K562 (cell line): ENCODE measurements around the gene SRP9. TPM values are rescaled to one million over a fixed set of nuclear protein-coding genes. Genes with fewer than 3 reads are reported as not detected.

Experiments
- ATAC-seq: fragments of 200-7000 bp; cut with Tn5 transposase; 3 replicates; pipeline ENCODE4 v1.9.1; 2020; ENCODE audit warnings: moderate library complexity
- BruUV-seq: library from RNA; stranded (reverse); fragments of 400-500 nt; replicated peaks from 2 replicates; lab custom pipeline; 2021; lab: Mats Ljungman, UMichigan
- CTCF ChIA-PET: fragments of 300-600 bp; formaldehyde crosslinking; extraction: SDS; loops from one replicate; lab custom pipeline; 2021; ENCODE audit warnings: low intra/inter-chr PET ratio; lab: Yijun Ruan, JAX
- POLR2A ChIA-PET: fragments of 300-600, 350-650 bp; sonication (Branson Sonifier 250); formaldehyde crosslinking; extraction: SDS; loops from one replicate; lab custom pipeline; 2021; ENCODE audit warnings: antibody characterized with exemption, inconsistent platforms; lab: Yijun Ruan, JAX
- DNase-seq, 4 experiments: peaks; one replicate each; pipeline versions ENCODE4 v3.0.0 to v3.0.0-alpha.2; 2011 to 2018; ENCODE audit warnings: low spot score in 3 of 4, mixed read lengths in 3 of 4; ENCODE audit errors: extremely low read depth in 1 of 4
- FAIRE-seq: peaks from 2 replicates; lab custom pipeline; 2011; peaks lifted over from hg19 to GRCh38; lab: Jason Lieb, UNC
- H2AFZ ChIP-seq: 2 replicates; pipeline ENCODE4 v1.6.0; 2011; ENCODE audit warnings: low read depth, low read length, control low read depth, inconsistent platforms
- H3K27ac ChIP-seq: fragments of 200-600 bp; 3 replicates; pipeline ENCODE4 v1.8.0; 2011; ENCODE audit warnings: low read depth, mild to moderate bottlenecking, control low read depth, inconsistent platforms, low read length, moderate library complexity, mixed read lengths; ENCODE audit errors: extremely low read depth
- H3K27me3 ChIP-seq, 2 experiments: fragments of 300-600 bp in 1 of 2; 2 replicates in 1 of 2; 3 replicates in 1 of 2; pipeline versions ENCODE4 v1.6.0 to v1.8.0; 2011; ENCODE audit warnings: inconsistent platforms in 2 of 2, low read length in 2 of 2, mild to moderate bottlenecking in 1 of 2, mixed read lengths in 1 of 2, moderate library complexity in 1 of 2; ENCODE audit not compliant: control insufficient read depth in 2 of 2, insufficient read depth in 2 of 2
- H3K36me3 ChIP-seq: fragments of 300-600 bp; 3 replicates; pipeline ENCODE4 v1.8.0; 2011; ENCODE audit warnings: mild to moderate bottlenecking, low read length, inconsistent platforms; ENCODE audit not compliant: control insufficient read depth, insufficient read depth
- H3K4me1 ChIP-seq, 2 experiments: fragments of 200-600 bp in 1 of 2; replicated peaks in 1 of 2; 2 replicates in 1 of 2; 3 replicates in 1 of 2; pipeline versions ENCODE4 v1.5.1 to v1.8.0; 2011; ENCODE audit warnings: inconsistent platforms in 2 of 2, low read length in 2 of 2, mild to moderate bottlenecking in 1 of 2, mixed read lengths in 1 of 2, moderate library complexity in 1 of 2; ENCODE audit not compliant: control insufficient read depth in 2 of 2, insufficient read depth in 2 of 2
- H3K4me2 ChIP-seq: 2 replicates; pipeline ENCODE4 v1.6.1; 2011; ENCODE audit warnings: low read length, control low read depth, inconsistent platforms, mixed read lengths; ENCODE audit not compliant: insufficient read depth
- H3K4me3 ChIP-seq: fragments of 200-600 bp; sonication (generic), shearing (Covaris generic); 2 replicates; pipeline ENCODE4 v1.5.1; 2016; ENCODE audit warnings: control low read depth, inconsistent platforms
- H3K79me2 ChIP-seq: fragments of 200-600 bp; 3 replicates; pipeline ENCODE4 v1.8.0; 2011; ENCODE audit warnings: low read length, inconsistent platforms; ENCODE audit not compliant: control insufficient read depth, insufficient read depth
- H3K9ac ChIP-seq, 2 experiments: 2 replicates each; pipeline versions ENCODE4 v1.6.0 to v1.6.1; 2011; ENCODE audit warnings: low read depth in 2 of 2, low read length in 2 of 2, control low read depth in 1 of 2, inconsistent platforms in 1 of 2, mild to moderate bottlenecking in 1 of 2, mixed read lengths in 1 of 2; ENCODE audit not compliant: insufficient read depth in 1 of 2
- H3K9me1 ChIP-seq: one replicate; pipeline ENCODE4 v1.6.0; 2011; ENCODE audit warnings: inconsistent platforms, mild to moderate bottlenecking, low read length, moderate library complexity; ENCODE audit not compliant: control insufficient read depth, insufficient read depth
- H3K9me3 ChIP-seq: replicated peaks from 2 replicates; pipeline ENCODE4 v1.5.1; 2011; ENCODE audit warnings: low read depth, low read length, inconsistent platforms; ENCODE audit not compliant: control insufficient read depth, insufficient read depth
- H4K20me1 ChIP-seq: replicated peaks from 2 replicates; pipeline ENCODE4 v1.6.1; 2011; ENCODE audit warnings: low read length, inconsistent platforms, mixed read lengths; ENCODE audit not compliant: control insufficient read depth, insufficient read depth
- KDM5B ChIP-seq: fragments of 200-600 bp; sonication (generic); IDR thresholded peaks from 2 replicates; pipeline ENCODE4 v1.6.1; 2012; ENCODE audit warnings: low read depth, mild to moderate bottlenecking, moderate library complexity, low read length, control low read depth, inconsistent platforms; ENCODE audit not compliant: insufficient replicate concordance
- MAFK ChIP-seq: IDR thresholded peaks from 2 replicates; pipeline ENCODE4 v1.6.1; 2011; ENCODE audit warnings: low read length, improper control_type of control experiment
- MEF2D ChIP-seq: conservative IDR thresholded peaks from 2 replicates; pipeline ENCODE4 v1.6.1; 2016; ENCODE audit warnings: low read depth, missing genetic modification characterization, missing compliant biosample characterization
- NCOR1 ChIP-seq: fragments of 450-650 bp; IDR thresholded peaks from 2 replicates; pipeline ENCODE4 v1.6.1; 2016; ENCODE audit warnings: mild to moderate bottlenecking, moderate library complexity
- TAL1 ChIP-seq: fragments of 450-650 bp; IDR thresholded peaks from 2 replicates; pipeline ENCODE4 v1.6.1; 2016; ENCODE audit warnings: mild to moderate bottlenecking
- ZBTB1 ChIP-seq: sonication (generic); formaldehyde crosslinking; IDR thresholded peaks from 2 replicates; pipeline ENCODE4 v1.8.1; 2023; ENCODE audit warnings: missing genetic modification reagents, low read depth, mild to moderate bottlenecking, borderline replicate concordance
- ZNF263 ChIP-seq: sonication (generic); formaldehyde crosslinking; IDR thresholded peaks from 2 replicates; pipeline ENCODE4 v1.8.0; 2022; ENCODE audit warnings: mild to moderate bottlenecking, missing genetic modification reagents, borderline replicate concordance
- WGBS: fragments of 100-300 bp; shearing (Covaris generic); methylation state at CpG from one replicate; pipeline ENCODE4 v1.1.6; 2016; ENCODE audit warnings: low coverage, mixed read lengths; ENCODE audit not compliant: insufficient coverage; ENCODE audit errors: missing lambda C conversion rate; 5-methylcytosine and 5-hydroxymethylcytosine counted together
- in situ Hi-C: fragments of 300-500 bp; cut with MboI; formaldehyde crosslinking; loops from 4 replicates; pipeline ENCODE4 v1.15.0; 2018; ENCODE audit warnings: inconsistent platforms, mixed read lengths
- intact Hi-C: fragments of 100-400 bp; cut with micrococcal nuclease; formaldehyde crosslinking; loops from 2 replicates; pipeline ENCODE4 v1.14.2; 2022
- polyA plus RNA-seq, 8 experiments: library from polyadenylated mRNA; depleted of rRNA in 4 of 8; stranded (reverse) in 5 of 8; unstranded in 3 of 8; fragments of >200 nt; fragmentation: Nextera tagmentation in 2 of 8; fragmentation: Illumina TruSeq in 1 of 8; extraction: Ambion mirVana in 2 of 8; extraction: Trizol in 1 of 8; gene quantifications; 2 replicates each; pipeline versions ENCODE4 v1.2.1 to v1.2.3, GENCODE V29; 2011 to 2014; ENCODE audit warnings: inconsistent platforms in 1 of 8, missing spikeins in 1 of 8
- total RNA-seq, 7 experiments: library from RNA; depleted of rRNA in 6 of 7; stranded (reverse); fragments of >200 nt in 6 of 7; fragmentation: Illumina TruSeq in 2 of 7; extraction: Trizol in 2 of 7; gene quantifications; 2 replicates each; pipeline versions ENCODE4 v1.2.1 to v1.2.3, GENCODE V29; 2011 to 2021; ENCODE audit warnings: low replicate concordance in 1 of 7
- TF ChIP-seq, protein P1 (sequence below): fragments of 250-450 bp; sonication (Bioruptor Pico); IDR thresholded peaks from 2 replicates; pipeline ENCODE4 v1.4.0; 2020; ENCODE audit warnings: mild to moderate bottlenecking, moderate library complexity

The SRP9 gene
- total and polyA plus RNA-seq, 9 of the 15 experiments (the other 6 are each of a cell fraction or from before 2014, with no cell fraction given), result 273 to 1,892 (median 668) TPM

DNA sequence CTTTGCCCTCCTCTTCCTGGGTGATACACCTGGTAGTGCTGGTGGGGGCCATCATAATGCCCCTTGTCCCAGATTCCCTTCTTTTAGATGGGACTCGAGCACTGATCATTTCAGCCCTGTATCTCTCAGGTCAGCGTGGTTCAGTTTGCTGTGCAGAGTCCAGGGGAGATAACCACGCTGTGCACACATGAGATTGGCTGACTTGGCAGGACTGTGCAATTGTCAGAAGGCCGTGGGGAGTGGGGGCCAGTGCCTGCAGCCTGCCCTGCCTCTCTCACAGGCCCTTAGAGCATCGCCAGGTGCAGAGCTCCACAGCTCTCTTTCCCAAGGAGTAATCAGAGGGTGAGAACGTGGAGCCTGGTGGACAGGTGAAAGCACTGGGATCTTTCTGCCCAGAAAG, 47.5 kb downstream of the SRP9 start (continued):
- TF ChIP-seq ZBTB1 (CRISPR knock-in tag), result no peak
- no peak for TF ChIP-seq MEF2D
- TF ChIP-seq, protein P1, sequence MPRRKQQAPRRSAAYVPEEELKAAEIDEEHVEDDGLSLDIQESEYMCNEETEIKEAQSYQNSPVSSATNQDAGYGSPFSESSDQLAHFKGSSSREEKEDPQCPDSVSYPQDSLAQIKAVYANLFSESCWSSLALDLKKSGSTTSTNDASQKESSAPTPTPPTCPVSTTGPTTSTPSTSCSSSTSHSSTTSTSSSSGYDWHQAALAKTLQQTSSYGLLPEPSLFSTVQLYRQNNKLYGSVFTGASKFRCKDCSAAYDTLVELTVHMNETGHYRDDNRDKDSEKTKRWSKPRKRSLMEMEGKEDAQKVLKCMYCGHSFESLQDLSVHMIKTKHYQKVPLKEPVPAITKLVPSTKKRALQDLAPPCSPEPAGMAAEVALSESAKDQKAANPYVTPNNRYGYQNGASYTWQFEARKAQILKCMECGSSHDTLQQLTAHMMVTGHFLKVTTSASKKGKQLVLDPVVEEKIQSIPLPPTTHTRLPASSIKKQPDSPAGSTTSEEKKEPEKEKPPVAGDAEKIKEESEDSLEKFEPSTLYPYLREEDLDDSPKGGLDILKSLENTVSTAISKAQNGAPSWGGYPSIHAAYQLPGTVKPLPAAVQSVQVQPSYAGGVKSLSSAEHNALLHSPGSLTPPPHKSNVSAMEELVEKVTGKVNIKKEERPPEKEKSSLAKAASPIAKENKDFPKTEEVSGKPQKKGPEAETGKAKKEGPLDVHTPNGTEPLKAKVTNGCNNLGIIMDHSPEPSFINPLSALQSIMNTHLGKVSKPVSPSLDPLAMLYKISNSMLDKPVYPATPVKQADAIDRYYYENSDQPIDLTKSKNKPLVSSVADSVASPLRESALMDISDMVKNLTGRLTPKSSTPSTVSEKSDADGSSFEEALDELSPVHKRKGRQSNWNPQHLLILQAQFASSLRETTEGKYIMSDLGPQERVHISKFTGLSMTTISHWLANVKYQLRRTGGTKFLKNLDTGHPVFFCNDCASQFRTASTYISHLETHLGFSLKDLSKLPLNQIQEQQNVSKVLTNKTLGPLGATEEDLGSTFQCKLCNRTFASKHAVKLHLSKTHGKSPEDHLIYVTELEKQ, result no peak
- peak; percentile 34; the same call in 1 of the 2 replicates for TF ChIP-seq NCOR1
- peak; percentile 39; the same call in 1 of the 2 replicates for TF ChIP-seq TAL1
- TF ChIP-seq MAFK, result 0 out of 2 replicates have a peak, but pooled peaks have one; percentile 3

DNA sequence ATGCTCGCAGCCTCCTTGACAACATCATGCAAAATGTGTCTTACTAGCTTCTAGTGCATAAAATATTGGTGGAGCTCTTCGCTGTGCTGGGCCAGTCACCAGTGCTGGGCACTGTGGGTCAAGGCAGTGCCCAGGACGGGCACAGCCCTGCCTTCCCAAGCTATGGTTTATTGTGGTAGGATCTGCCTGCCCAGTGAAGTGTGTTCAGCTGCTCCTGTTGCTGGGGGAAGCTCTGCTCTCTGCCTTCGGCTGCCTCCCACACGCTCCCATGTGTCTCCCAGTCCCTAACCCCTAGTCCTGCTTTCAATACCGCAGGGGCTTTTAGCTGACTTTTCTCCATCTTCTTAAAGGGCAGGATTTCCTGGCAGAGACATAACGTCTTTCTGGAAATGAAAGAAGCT, 48.0 kb downstream of the SRP9 start:
- no peaks in the 10 kb centered on the region for H3K27me3 ChIP-seq
- DNase-seq (no peak), ATAC-seq (peak; percentile 12; the same call in 2 of the 3 replicates), FAIRE-seq (peak; percentile 35)
- H3K79me2 ChIP-seq, result no peaks in the 10 kb centered on the region
- no peak overlapping the region; the same call in 1 of the 2 replicates for H3K4me2 ChIP-seq
- ChIA-PET CTCF (no interaction called here), POLR2A (interaction anchor here (0.5 to 2.2 kb wide), 4 partner anchors 12 to 47 kb away, joined by 3 to 8 read pairs (median 7); partner anchors contain the start of gene SRP9)
- no peaks in the 10 kb centered on the region for H3K9me3 ChIP-seq
- no peaks in the 10 kb centered on the region; the same call in none of the 2 replicates for H4K20me1 ChIP-seq
- no peaks in the 10 kb centered on the region for H3K36me3 ChIP-seq
- peaks cover 24 to 40% of the 10 kb centered on the region in 2 experiments; a peak in 4 of 5 replicates for H3K4me1 ChIP-seq
- peaks cover 5% of the 10 kb centered on the region for H3K9me1 ChIP-seq
- no peak overlapping the region for H3K27ac ChIP-seq
- in situ Hi-C loops (no loop called here), intact Hi-C loops (no loop called here)
- no TSS peak for BruUV-seq
- 42% methylated on average over 7 of the region's 7 CpGs for WGBS
- no peak overlapping the region for H3K4me3 ChIP-seq
- H3K9ac ChIP-seq, result peak overlapping the region in 1 of 2 experiments; percentile 81; a peak in 2 of 4 replicates
- no peak overlapping the region for H2AFZ ChIP-seq
- TF ChIP-seq ZNF263 (CRISPR knock-in tag), result no peak
- TF ChIP-seq KDM5B, result peak; percentile 16
- TF ChIP-seq, all 486 proteins: peak for 1
